NOMO-1 (cell line): Measurements from ENCODE around the gene IRAK4.

Source experiments
- DNase-seq, 2 experiments: peaks; one replicate each; lab custom pipeline; 2025; ENCODE audit not compliant: unreplicated experiment in 2 of 2; lab: John Stamatoyannopoulos, UW

IRAK4 gene

DNA sequence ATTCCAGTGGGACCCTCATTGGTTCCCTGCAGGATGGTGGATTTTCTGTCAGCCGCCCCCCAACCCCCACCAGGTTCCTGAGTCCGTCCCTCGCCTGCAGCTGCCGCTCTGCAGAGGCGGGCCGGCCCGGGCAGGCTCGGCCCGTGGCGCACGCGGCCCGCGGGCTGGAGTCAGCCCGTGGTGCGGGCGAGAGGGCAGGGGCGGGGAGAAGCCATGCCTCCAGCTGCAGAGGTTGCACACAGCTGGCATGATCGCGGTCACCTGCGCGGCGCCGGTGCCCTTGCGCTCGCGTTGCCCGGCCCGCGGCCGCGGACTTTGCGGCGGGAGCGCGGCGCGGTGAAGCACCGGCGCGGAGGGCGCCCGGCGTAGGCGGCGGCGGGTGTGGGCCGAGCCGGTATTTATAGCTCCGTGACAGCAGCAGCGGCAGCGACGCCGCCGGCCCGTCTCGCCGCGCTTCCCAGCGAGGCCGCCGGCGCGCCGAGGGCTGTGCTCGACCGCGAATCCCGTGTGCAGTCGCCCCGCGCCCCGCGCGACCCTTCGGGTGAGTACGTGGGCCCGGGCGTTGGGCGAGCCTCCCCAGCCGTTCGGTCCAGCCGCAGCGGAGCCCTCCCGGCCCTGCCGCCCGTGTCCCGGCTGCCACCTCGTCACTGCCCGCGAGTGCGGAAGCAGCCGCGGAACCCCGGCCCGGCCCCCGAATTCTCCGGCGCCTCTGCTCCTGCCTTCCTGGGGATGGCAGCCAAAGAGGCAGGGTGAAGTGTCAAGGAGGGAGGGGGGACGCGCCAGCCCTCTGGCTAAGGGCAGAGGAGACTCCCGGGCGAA lies 77.1 kb downstream of the IRAK4 start, which contains the start of gene TMEM117:
TMEM117 (plus strand) TSS at position 426 of the 819 bp plus-strand sequence.
- peak; percentile 31 to 52 for DNase-seq

DNA sequence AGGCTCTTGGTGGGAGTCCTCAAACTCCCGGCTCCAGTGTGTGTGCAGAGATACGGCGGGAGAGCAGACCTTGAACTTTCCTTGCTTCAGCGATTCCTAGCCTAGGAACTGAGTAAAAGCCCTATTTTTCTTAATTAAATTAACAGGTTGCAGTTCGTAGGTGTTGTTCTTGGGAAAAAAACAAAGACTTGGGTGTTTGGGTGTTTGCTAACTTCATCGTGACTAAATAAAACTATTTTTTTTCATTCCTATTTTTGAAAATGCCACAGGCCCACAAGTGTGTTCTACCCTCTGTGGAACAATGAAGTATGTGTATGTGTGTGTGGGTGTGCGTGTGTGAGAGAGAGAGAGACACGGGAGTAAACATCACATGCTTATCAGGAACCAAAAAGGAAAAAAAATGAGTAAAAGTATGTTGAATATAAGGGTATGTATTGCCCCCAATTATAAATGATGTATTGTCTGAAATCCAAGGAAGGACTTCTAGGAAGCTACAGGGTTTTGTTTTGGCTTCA lies 77.8 kb downstream of the IRAK4 start:
- DNase-seq: peak in 1 of 2 experiments; percentile 24
